ENCODE measurements around the gene FRMD6.

The FRMD6 gene

DNA sequence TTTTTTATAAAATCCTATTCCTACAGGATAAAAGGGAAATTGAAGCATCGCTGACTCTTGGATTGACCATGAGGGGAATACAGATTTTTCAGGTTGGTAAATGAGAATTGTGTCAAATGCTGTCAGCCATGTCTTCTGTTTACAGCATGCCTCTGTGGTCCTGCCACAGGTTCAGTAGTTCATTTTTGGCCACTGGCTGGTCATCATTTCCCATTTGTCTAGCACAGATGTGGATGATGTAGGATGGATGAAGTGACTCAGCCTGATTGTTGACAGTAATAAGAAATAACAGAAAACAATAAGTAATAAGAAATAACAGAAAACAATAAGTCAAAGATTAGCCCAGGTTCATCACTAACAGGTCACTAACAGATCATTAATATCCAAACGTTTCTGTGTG lies 59.8 kb downstream of the FRMD6 start:
- TF ChIP-seq GATA3 (IDR thresholded peaks at IDR 0.05; ENCODE audit: low read depth, low read length) (no peak), GATA2 (IDR thresholded peaks at IDR 0.05; ENCODE audit: low read depth, low read length) (no peak)

DNA sequence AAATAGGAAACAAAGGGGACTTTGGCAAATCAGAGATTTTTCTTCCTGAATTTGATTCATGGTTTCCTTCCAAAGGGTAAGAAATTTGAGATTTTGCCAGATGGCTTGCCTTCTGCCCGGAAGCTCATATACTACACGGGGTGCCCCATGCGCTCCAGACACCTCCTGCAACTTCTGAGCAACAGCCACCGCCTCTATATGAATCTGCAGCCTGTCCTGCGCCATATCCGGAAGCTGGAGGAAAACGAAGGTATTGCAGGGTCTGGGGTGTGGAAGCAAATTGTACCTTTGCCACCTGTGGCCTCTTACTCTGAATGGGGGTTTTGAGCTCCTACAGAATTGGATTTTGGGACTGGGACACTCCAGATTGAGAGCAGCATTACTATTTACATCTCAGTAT lies 63.5 kb downstream of the FRMD6 start:
- TF ChIP-seq GATA2 (IDR thresholded peaks at IDR 0.05; ENCODE audit: low read depth, low read length) (no peak), GATA3 (IDR thresholded peaks at IDR 0.05; ENCODE audit: low read depth, low read length) (no peak)

DNA sequence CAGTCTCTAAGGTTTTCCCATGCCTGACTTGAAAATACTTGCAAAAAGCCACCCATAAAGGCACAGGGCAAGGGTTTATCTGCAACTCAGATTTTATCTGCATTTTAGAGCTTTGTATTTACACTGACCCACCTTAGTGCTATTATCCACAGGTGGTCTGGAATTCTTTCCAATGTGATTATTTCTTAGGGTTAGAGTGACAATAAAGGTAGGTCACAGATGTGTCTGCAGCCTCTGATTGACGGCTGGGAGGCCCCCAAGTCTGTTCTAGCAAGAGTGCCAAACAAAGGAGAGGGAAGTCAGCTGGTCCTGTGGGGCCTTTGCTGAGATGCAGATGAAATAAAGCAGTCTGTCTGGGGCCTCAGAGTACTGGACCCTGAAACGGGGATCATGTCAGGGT lies 64.0 kb downstream of the FRMD6 start:
- TF ChIP-seq GATA3 (IDR thresholded peaks at IDR 0.05; ENCODE audit: low read depth, low read length) (no peak), GATA2 (IDR thresholded peaks at IDR 0.05; ENCODE audit: low read depth, low read length) (no peak)

DNA sequence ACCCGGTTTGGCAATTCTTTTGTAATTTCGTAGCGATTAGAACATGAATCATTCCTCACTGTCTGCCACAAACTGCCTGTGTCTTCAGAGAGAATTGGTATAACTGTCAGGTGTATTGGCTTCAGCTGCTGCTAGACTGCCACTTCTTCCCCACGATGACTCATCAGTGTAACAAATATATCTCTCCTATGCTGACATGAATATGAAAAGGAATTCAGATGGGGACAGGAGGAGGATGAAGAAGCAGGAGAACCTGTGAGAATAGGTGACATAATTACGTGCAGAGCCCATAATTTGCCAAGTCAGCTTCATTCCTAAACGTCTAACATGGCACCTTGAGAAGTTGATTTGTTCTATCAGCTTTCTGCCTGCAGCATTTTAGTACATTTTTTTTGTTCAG lies 64.9 kb downstream of the FRMD6 start:
- no peak for TF ChIP-seq GATA2 (IDR thresholded peaks at IDR 0.05; ENCODE audit: low read depth, low read length)
- no peak for TF ChIP-seq GATA3 (IDR thresholded peaks at IDR 0.05; ENCODE audit: low read depth, low read length)

DNA sequence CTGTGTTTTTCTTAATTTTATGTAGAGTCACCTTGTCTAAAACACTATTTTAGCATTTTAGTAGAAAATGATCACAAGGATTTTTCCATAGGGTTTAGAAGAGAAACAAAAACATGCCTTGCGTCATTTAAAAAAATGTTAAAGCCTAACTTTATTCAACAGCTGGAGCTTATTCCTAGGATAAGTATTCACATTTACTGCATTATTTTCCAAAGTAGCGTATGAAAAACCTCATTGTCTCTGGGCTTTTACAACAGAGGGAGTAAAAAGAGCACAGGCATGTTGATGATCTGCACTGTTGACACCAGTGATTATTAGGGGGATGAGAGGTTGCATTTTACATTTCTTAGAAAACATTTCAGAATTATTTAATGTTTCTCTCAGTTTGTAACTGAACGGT lies 66.1 kb downstream of the FRMD6 start:
- TF ChIP-seq GATA2 (IDR thresholded peaks at IDR 0.05; ENCODE audit: low read depth, low read length): no peak
- TF ChIP-seq GATA3 (IDR thresholded peaks at IDR 0.05; ENCODE audit: low read depth, low read length): no peak

DNA sequence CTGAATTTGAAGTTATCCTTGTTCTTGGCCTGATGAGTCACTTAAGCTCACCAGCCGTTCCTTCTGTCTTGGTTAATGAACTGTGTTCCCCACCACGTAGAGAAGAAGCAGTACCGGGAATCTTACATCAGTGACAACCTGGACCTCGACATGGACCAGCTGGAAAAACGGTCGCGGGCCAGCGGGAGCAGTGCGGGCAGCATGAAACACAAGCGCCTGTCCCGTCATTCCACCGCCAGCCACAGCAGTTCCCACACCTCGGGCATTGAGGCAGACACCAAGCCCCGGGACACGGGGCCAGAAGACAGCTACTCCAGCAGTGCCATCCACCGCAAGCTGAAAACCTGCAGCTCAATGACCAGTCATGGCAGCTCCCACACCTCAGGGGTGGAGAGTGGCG lies 68.2 kb downstream of the FRMD6 start:
- no peak for TF ChIP-seq GATA2 (IDR thresholded peaks at IDR 0.05; ENCODE audit: low read depth, low read length)

DNA sequence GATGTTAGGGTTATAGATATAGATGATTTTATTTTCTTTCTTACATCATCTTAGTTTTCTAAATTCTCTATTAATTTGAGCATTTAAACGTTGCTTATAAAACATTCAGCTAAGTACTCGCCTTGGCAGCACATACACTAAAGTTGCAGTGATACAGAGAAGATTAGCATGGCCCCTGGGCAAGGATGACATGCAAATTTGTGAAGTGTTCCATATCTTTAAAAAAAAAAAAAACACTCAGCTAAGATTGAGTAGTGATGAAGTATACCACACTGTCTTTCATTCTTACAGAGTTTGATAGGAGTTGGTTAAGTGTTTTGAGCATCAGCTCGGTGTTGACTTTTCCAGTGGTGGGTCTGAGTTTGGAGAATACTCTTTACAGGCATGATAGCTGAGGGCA lies 72.3 kb downstream of the FRMD6 start:
- no peak for TF ChIP-seq GATA3 (IDR thresholded peaks at IDR 0.05; ENCODE audit: low read depth, low read length)
- TF ChIP-seq GATA2 (IDR thresholded peaks at IDR 0.05; ENCODE audit: low read depth, low read length): no peak

DNA sequence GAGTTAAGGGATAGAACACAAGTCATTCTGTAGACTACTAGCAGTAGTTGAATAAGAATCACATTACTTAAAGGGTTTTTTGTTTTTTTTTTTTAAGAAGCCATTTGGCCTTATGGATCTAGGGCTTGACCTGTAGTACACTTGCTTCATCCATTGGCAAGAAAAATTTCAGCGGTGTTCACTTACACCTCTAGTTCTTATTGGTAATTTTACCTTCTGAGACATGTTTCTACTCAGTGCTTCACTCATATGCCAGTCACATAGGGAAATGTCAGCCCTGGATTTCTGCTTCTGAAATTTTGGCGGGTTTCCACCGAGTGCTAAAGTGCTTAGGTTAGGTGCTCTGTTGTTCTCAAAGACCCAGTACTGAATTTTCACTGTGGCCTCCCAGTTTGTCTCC lies 72.9 kb downstream of the FRMD6 start:
- TF ChIP-seq GATA2 (IDR thresholded peaks at IDR 0.05; ENCODE audit: low read depth, low read length): no peak
- TF ChIP-seq GATA3 (IDR thresholded peaks at IDR 0.05; ENCODE audit: low read depth, low read length): no peak

DNA sequence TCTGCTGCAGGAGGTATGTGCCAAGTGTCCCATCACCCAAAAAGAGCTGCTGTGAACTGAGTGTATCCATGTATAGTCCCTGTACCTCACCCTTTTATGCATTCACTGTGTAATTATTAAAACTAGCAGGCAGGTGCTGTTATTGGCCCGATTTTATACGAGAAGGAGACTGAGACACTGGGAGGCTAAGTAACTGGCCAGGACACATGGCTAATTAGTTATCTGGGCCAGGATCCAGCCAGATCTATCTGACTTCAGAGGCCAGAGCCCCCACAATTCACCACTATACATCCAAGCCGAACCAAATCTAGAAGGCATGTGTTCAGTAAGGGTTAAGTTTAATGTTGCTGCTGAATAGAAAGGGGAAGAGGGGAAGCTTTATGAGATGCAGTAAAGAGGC lies 73.4 kb downstream of the FRMD6 start:
- TF ChIP-seq GATA3 (IDR thresholded peaks at IDR 0.05; ENCODE audit: low read depth, low read length): no peak

DNA sequence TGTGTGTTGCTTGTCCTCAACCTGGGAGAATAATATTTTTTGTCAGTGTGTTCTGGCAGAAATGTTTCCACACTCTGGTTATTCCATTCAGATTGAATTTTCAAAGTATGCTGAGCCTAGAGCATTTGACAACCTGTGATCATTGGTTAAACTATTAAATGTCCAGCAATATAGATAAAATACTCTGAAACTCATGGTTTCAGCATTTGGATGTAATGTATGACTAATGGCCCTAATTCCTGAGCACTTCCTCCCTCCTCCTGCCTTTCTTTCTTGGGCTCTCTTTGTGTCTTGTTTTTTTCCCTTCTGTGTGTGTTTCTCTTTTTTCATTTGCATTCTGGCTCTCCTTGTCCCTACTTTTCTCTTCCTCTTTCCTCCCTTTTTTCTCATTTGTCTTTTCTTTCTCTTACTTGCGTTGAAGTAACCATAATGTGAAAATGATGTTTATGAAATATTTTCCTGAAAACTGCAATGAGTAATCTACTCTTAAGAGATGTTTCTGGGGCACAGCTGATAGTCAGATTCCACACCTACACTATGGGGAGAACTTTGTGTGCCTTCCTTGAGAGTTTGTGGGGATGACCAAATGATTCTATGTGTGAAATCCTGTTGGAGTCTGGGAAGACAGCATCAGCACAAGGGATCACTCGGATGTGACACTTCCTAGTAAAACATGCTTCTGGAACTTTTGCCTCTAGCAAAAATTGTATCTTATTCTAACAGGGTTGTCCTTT lies 74.6 kb downstream of the FRMD6 start:
- no peak for TF ChIP-seq GATA2 (IDR thresholded peaks at IDR 0.05; ENCODE audit: low read depth, low read length)
- TF ChIP-seq GATA3 (IDR thresholded peaks at IDR 0.05; ENCODE audit: low read depth, low read length): no peak

DNA sequence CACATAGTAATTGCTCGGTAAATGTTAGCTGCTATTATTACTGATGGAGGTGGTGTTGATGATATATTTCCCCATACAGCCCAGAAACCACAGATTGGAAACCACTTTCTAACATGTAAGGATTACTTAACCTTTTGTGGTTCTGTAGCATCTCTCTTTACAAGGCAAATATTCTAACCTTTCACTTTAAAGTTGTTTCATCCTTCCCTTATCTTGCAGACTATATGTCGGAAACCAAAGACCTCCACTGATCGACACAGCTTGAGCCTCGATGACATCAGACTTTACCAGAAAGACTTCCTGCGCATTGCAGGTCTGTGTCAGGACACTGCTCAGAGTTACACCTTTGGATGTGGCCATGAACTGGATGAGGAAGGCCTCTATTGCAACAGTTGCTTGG lies 75.8 kb downstream of the FRMD6 start:
- TF ChIP-seq GATA2 (IDR thresholded peaks at IDR 0.05; ENCODE audit: low read depth, low read length) (no peak), GATA3 (IDR thresholded peaks at IDR 0.05; ENCODE audit: low read depth, low read length) (no peak)

DNA sequence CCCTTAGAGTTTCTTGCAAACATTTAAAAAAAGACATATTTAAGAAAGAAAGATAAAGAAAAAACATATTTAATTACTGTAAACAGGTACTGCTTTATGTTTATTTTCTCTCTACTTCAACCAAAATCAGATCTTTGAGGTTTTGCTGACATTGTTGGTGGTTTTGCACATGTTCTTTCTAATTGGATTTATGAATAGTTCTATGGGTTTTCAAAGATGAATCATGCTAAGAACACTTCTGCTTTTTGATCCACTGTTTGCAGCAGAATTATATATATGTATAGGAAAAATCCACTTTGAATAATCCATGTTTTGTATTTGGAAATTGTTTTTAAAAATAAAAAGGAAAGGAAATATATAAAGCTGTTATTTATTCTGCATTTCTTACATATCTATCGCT lies 78.4 kb downstream of the FRMD6 start:
- TF ChIP-seq GATA3 (IDR thresholded peaks at IDR 0.05; ENCODE audit: low read depth, low read length) (no peak), GATA2 (IDR thresholded peaks at IDR 0.05; ENCODE audit: low read depth, low read length) (no peak)

DNA sequence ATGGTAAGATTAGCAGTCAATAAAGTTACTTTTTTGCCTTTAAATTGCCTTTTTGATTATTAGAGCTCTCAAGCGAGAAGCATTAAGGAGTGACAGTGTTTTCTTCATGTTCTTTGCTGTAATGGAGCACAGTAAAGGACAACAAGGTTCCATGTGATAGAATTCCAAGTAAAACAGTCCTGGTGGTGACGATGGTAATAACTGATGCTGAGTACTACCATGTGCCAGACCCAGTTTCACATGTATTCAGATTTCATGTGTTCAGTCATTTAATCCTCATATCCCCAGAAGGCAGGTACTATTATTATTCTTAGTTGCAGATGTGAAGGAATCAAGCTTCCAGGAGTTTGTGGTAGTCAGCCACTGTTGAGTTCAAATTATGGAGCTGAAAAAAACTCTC lies 79.0 kb downstream of the FRMD6 start:
- TF ChIP-seq GATA2 (IDR thresholded peaks at IDR 0.05; ENCODE audit: low read depth, low read length): no peak
- TF ChIP-seq GATA3 (IDR thresholded peaks at IDR 0.05; ENCODE audit: low read depth, low read length): no peak

DNA sequence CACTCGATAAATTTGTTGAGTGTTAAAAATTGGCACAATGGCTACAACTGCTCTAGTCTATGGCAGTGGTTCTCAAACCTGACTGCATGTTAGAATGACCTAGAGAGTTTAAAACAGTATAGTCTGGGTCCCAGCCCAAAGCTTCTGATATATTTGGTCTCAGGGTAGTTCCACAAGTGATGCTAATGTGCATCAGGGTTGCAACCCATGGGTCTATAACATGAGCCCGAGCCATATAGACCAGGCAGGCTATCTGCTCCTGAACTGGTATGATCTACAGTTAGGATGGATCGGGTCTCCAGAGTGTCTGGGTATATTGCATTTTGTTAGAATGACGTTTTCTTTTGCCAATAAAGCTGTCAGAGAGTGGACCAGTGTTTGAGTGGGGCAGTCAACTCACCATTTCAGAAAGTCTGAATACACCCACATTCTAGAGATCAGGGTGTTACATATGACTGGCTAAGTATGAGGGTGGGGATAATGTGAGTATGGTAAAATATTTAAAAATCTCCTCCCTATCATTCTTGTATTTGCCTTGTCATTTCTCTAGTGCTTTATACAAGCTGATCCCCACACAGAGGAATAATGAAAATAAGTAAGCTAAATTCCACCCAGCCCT lies 80.9 kb downstream of the FRMD6 start:
- no peak for TF ChIP-seq GATA2 (IDR thresholded peaks at IDR 0.05; ENCODE audit: low read depth, low read length)
- no peak for TF ChIP-seq GATA3 (IDR thresholded peaks at IDR 0.05; ENCODE audit: low read depth, low read length)

DNA sequence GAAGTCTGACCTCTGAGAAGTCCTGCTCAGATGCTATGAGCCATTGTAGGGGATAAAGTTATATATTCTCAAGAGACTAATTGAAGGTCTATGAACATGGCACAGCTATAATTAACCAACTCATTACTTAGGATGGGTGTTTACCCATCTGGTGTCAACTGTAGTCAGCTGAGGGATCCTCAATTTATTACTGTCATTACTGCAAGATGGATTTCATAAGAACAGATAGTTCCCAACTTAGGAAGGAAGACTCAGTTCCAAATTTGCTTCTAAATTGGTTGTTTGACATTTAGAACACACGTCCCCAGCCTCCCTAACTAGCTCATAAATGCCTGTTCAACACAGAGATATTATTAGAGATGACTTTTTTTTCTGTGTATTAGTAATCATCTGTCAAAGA lies 81.4 kb downstream of the FRMD6 start:
- TF ChIP-seq GATA2 (IDR thresholded peaks at IDR 0.05; ENCODE audit: low read depth, low read length): no peak
- no peak for TF ChIP-seq GATA3 (IDR thresholded peaks at IDR 0.05; ENCODE audit: low read depth, low read length)

DNA sequence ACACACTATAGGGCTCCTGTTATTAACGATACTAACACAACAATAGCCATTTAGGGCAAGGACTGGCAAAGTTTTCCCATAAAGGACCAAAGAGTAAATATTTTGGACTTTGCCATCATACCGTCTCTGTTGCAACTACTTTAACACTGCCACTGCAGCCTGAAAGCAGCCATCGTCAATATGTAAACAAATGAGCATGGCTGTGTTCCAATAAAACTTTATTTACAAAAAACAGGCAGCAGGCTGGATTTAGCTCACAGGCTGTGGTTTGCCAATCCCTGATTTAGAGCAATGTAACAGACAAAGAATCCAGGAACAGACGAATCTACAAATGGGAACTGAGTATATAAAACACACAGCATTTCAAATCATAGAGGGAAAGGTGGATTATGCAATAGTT lies 84.1 kb downstream of the FRMD6 start:
- TF ChIP-seq GATA2 (IDR thresholded peaks at IDR 0.05; ENCODE audit: low read depth, low read length): no peak
- TF ChIP-seq GATA3 (IDR thresholded peaks at IDR 0.05; ENCODE audit: low read depth, low read length): no peak
